SK-N-SH treated with all-trans-retinoic acid at 6 μM for 48 hours (cell line): ENCODE results near the gene STPG2.

Experiments used
- ATAC-seq: fragments of 200-7000 bp; cut with Tn5 transposase; 3 replicates; pipeline ENCODE4 v1.9.1; 2020; ENCODE audit warnings: mild to moderate bottlenecking, moderate library complexity
- ARNTL ChIP-seq: fragments of 450-650 bp; formaldehyde crosslinking; IDR thresholded peaks from 2 replicates; pipeline ENCODE4 v1.5.0; 2020; ENCODE audit warnings: low read depth, mild to moderate bottlenecking, moderate library complexity, borderline replicate concordance
- BACH2 ChIP-seq: fragments of 250-450 bp; sonication (Bioruptor Pico); IDR thresholded peaks from 2 replicates; pipeline ENCODE4 v1.9.0; 2021; ENCODE audit warnings: mild to moderate bottlenecking, borderline replicate concordance
- CREB5 ChIP-seq: fragments of 250-450 bp; sonication (Bioruptor Pico); IDR thresholded peaks from 2 replicates; pipeline ENCODE4 v1.5.1; 2020; ENCODE audit warnings: low read depth, mild to moderate bottlenecking, moderate library complexity
- CSDC2 ChIP-seq: fragments of 250-450 bp; sonication (Bioruptor Pico); IDR thresholded peaks from 2 replicates; pipeline ENCODE4 v1.5.0; 2020; ENCODE audit warnings: mild to moderate bottlenecking, moderate library complexity
- CSRNP3 ChIP-seq: fragments of 250-450 bp; sonication (Bioruptor Pico); IDR thresholded peaks from 2 replicates; pipeline ENCODE4 v1.5.1; 2021; ENCODE audit warnings: mild to moderate bottlenecking, moderate library complexity
- ESRRG ChIP-seq: fragments of 250-450 bp; sonication (Bioruptor Pico); IDR thresholded peaks from 2 replicates; pipeline ENCODE4 v1.6.1; 2021; ENCODE audit warnings: mild to moderate bottlenecking
- GLIS3 ChIP-seq: fragments of 250-450 bp; sonication (Bioruptor Pico); IDR thresholded peaks from 2 replicates; pipeline ENCODE4 v1.5.0; 2020; ENCODE audit warnings: mild to moderate bottlenecking, moderate library complexity
- ISL1 ChIP-seq: fragments of 250-450 bp; sonication (Bioruptor Pico); IDR thresholded peaks from 2 replicates; pipeline ENCODE4 v2.1.2; 2022; ENCODE audit warnings: mild to moderate bottlenecking, moderate library complexity
- OSR1 ChIP-seq: fragments of 250-450 bp; sonication (Bioruptor Pico); IDR thresholded peaks from 2 replicates; pipeline ENCODE4 v1.8.0; 2022; ENCODE audit warnings: moderate library complexity, mild to moderate bottlenecking, inconsistent platforms
- PATZ1 ChIP-seq: fragments of 250-450 bp; sonication (Bioruptor Pico); IDR thresholded peaks from 2 replicates; pipeline ENCODE4 v1.8.0; 2020; ENCODE audit warnings: mild to moderate bottlenecking, moderate library complexity, borderline replicate concordance
- RARB ChIP-seq: fragments of 250-450 bp; sonication (Bioruptor Pico); IDR thresholded peaks from 2 replicates; pipeline ENCODE4 v1.8.0; 2021; ENCODE audit warnings: mild to moderate bottlenecking, moderate library complexity
- SNAI2 ChIP-seq: fragments of 250-450 bp; sonication (Bioruptor Pico); IDR thresholded peaks from 2 replicates; pipeline ENCODE4 v1.5.0; 2020; ENCODE audit warnings: mild to moderate bottlenecking, moderate library complexity
- TCF4 ChIP-seq: fragments of 250-450 bp; sonication (Bioruptor Pico); IDR thresholded peaks from 2 replicates; pipeline ENCODE4 v1.8.0; 2021; ENCODE audit warnings: mild to moderate bottlenecking, moderate library complexity, borderline replicate concordance
- TSHZ2 ChIP-seq: fragments of 250-450 bp; sonication (Bioruptor Pico); IDR thresholded peaks from 2 replicates; pipeline ENCODE4 v1.5.0; 2020; ENCODE audit warnings: mild to moderate bottlenecking, moderate library complexity
- ZC3H10 ChIP-seq: fragments of 250-450 bp; sonication (Bioruptor Pico); IDR thresholded peaks from 2 replicates; pipeline ENCODE4 v1.5.1; 2021; ENCODE audit warnings: mild to moderate bottlenecking, moderate library complexity
- ZFP3 ChIP-seq: fragments of 250-450 bp; sonication (Bioruptor Pico); IDR thresholded peaks from 2 replicates; pipeline ENCODE4 v1.5.0; 2020; ENCODE audit warnings: mild to moderate bottlenecking, moderate library complexity
- ZNF565 ChIP-seq: fragments of 450-650 bp; formaldehyde crosslinking; conservative IDR thresholded peaks from 2 replicates; pipeline ENCODE4 v1.5.0; 2020; ENCODE audit warnings: low read depth, mild to moderate bottlenecking, moderate library complexity
- ZNF70 ChIP-seq: fragments of 450-650 bp; formaldehyde crosslinking; IDR thresholded peaks from 2 replicates; pipeline ENCODE4 v1.5.0; 2020; ENCODE audit warnings: mild to moderate bottlenecking, moderate library complexity
- ZNF8 ChIP-seq: fragments of 450-650 bp; formaldehyde crosslinking; IDR thresholded peaks from 2 replicates; pipeline ENCODE4 v1.5.0; 2020; ENCODE audit warnings: mild to moderate bottlenecking, moderate library complexity
- TF ChIP-seq, protein P1 (sequence below): fragments of 250-450 bp; sonication (Bioruptor Pico); IDR thresholded peaks from 2 replicates; pipeline ENCODE4 v1.8.0; 2021; ENCODE audit warnings: low read depth, mild to moderate bottlenecking, moderate library complexity, borderline replicate concordance

STPG2 gene

GRCh38 chr4:98170035-98170434, 26.8 kb upstream of the STPG2 start:
- TF ChIP-seq ARNTL (CRISPR knock-in tag) (no peak), CREB5 (CRISPR knock-in tag) (no peak), GLIS3 (CRISPR knock-in tag) (no peak), ZC3H10 (CRISPR knock-in tag) (no peak), ZFP3 (no peak), ESRRG (CRISPR knock-in tag) (no peak)
- ATAC-seq = no peak

- no peak for TF ChIP-seq CSRNP3 (CRISPR knock-in tag)
- TF ChIP-seq CREB5 (CRISPR knock-in tag) = no peak
- ATAC-seq = peak; percentile 49; the same call in 2 of the 3 replicates
These were observed 23.4 kb upstream of the STPG2 start for GRCh38 chr4:98166731-98167041.

DNA sequence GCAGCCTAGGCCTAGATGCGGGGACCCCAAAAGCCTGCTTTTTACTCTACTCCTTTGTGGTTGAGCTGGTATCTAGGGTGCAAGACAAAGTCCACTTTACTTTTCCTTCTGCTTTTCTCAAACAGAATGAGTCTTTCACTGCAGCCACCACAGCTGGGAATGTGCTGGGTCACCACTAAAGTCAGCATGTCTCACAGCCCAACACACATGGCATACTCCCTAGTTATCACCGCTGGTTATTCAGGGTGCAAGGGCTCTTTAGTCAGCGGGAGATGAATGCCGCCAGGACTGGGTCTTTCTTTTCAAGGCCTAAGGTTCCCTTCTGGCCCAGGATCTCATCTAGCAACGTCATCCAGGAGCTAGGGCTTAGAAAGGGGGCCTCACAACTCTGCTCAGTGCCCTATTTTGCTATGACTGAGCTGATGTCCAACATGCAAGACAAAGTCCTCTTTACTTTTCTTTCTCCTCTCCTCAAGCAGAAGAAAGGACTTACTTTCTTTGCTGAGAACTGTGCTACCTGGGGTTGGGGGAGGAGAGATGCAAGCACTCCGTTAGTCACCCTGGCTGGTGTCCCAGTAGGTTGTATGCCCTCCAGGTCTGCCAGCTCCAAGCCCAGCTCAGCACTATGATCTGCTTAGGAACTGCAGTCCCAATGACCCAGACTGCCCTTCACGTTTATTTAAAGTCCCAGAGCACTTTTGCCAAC, 22.9 kb upstream of the STPG2 start:
- ATAC-seq = peak; percentile 85
- TF ChIP-seq ZC3H10 (CRISPR knock-in tag) = no peak
- TF ChIP-seq ESRRG (CRISPR knock-in tag) = no peak
- no peak for TF ChIP-seq TCF4
- TF ChIP-seq GLIS3 (CRISPR knock-in tag) = no peak
- TF ChIP-seq ISL1 (CRISPR knock-in tag) = no peak
- no peak for TF ChIP-seq ZFP3
- no peak for TF ChIP-seq ZNF8
- TF ChIP-seq ZNF70 (CRISPR knock-in tag) = no peak
- TF ChIP-seq OSR1 = no peak
- no peak for TF ChIP-seq CSRNP3 (CRISPR knock-in tag)
- TF ChIP-seq RARB (CRISPR knock-in tag) = no peak
- no peak for TF ChIP-seq SNAI2 (CRISPR knock-in tag)
- TF ChIP-seq PATZ1 (CRISPR knock-in tag) = no peak
- TF ChIP-seq BACH2 (CRISPR knock-in tag) = no peak
- TF ChIP-seq, protein P1, sequence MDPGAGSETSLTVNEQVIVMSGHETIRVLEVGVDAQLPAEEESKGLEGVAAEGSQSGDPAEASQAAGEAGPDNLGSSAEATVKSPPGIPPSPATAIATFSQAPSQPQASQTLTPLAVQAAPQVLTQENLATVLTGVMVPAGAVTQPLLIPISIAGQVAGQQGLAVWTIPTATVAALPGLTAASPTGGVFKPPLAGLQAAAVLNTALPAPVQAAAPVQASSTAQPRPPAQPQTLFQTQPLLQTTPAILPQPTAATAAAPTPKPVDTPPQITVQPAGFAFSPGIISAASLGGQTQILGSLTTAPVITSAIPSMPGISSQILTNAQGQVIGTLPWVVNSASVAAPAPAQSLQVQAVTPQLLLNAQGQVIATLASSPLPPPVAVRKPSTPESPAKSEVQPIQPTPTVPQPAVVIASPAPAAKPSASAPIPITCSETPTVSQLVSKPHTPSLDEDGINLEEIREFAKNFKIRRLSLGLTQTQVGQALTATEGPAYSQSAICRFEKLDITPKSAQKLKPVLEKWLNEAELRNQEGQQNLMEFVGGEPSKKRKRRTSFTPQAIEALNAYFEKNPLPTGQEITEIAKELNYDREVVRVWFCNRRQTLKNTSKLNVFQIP (CRISPR knock-in tag) = no peak
- no peak for TF ChIP-seq TSHZ2 (CRISPR knock-in tag)
- TF ChIP-seq CSDC2 = no peak
- no peak for TF ChIP-seq ZNF565
